KMS-11 (cell line): ENCODE results near the gene ZNF99.

Experiments used
- H2AFZ ChIP-seq: fragments of 200-600 bp; sonication (generic); 2 replicates; pipeline ENCODE4 v1.6.1; 2016; ENCODE audit warnings: antibody characterized with exemption, mixed run types, low read depth
- H3K27ac ChIP-seq: fragments of 200-600 bp; sonication (generic); 2 replicates; pipeline ENCODE4 v1.6.1; 2016; ENCODE audit warnings: mild to moderate bottlenecking, mixed run types
- H3K27me3 ChIP-seq: fragments of 200-600 bp; sonication (generic); 2 replicates; pipeline ENCODE4 v1.6.1; 2017; ENCODE audit warnings: mild to moderate bottlenecking, low read depth, mixed run types, moderate library complexity; ENCODE audit not compliant: insufficient read depth
- H3K36me3 ChIP-seq: fragments of 200-600 bp; sonication (generic); 2 replicates; pipeline ENCODE4 v1.6.1; 2017; ENCODE audit warnings: mild to moderate bottlenecking, mixed run types; ENCODE audit not compliant: insufficient read depth
- H3K4me1 ChIP-seq: fragments of 200-600 bp; sonication (generic); 2 replicates; pipeline ENCODE4 v1.6.1; 2016; ENCODE audit warnings: mild to moderate bottlenecking, low read depth, mixed run types; ENCODE audit not compliant: poor library complexity, severe bottlenecking
- H3K4me2 ChIP-seq: fragments of 200-600 bp; sonication (generic); 2 replicates; pipeline ENCODE4 v1.7.0; 2016; ENCODE audit warnings: mild to moderate bottlenecking, mixed run types
- H3K4me3 ChIP-seq: fragments of 200-600 bp; sonication (generic); IDR thresholded peaks from 2 replicates; pipeline ENCODE4 v1.6.1; 2017; ENCODE audit warnings: low read depth, low read length, mixed read lengths; ENCODE audit not compliant: insufficient read depth
- H3K79me2 ChIP-seq: fragments of 200-600 bp; sonication (generic); 2 replicates; pipeline ENCODE4 v1.6.1; 2016; ENCODE audit warnings: low read depth, mixed run types; ENCODE audit not compliant: insufficient read depth
- H3K9ac ChIP-seq: fragments of 200-600 bp; sonication (generic); 2 replicates; pipeline ENCODE4 v1.6.1; 2016; ENCODE audit warnings: mild to moderate bottlenecking, mixed run types
- H4K20me1 ChIP-seq: fragments of 200-600 bp; sonication (generic); 2 replicates; pipeline ENCODE4 v1.6.1; 2016; ENCODE audit warnings: mild to moderate bottlenecking, mixed run types; ENCODE audit not compliant: insufficient read depth
- CTCF ChIP-seq: fragments of 200-600 bp; sonication (generic); conservative IDR thresholded peaks from 2 replicates; pipeline ENCODE4 v1.6.1; 2017; ENCODE audit warnings: low read depth, mild to moderate bottlenecking, antibody characterized with exemption, low read length, moderate library complexity, mixed read lengths

Gene ZNF99

DNA sequence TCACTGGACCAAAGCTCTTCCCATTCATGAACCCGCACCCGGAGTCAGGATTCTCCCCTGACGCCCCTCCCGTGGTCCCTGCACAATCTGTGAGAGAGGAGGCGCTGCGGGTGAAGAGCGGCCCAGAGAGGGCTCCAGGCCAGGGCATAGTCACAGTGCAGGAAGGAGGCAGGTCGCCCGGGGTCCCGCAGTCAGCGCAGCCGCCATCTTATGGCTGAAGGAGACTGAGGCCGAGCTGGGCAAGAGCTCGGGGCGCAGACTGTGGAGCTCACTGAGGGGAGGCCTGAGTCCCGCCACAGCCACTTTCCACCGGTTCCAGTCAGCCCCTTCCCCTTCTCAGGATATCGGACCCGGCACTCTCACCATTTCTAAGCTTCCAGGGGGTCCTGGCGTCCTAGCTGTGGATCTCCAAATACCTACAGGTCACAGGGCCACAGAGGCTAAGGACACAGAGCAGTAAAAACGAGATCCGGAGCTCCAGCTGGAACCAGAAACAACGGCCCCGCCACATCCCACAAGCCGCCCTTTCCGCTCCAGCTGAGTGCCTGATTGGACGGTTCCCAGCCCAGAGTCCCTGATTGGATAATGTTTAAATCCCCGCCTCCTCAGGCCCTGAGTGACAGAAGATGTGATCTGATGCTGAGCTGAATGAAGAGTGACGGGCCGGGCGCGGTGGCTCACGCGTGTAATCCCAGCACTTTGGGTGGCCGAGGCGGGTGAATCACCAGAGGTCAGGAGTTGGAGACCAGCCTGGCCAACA lies at the start of gene ZNF99:
Gene ZNF99 (minus strand): TSS at position 501 of the 760 bp plus-strand sequence. CDS start 135 bp downstream, at position 366.
- Histone ChIP-seq H3K9ac (no peak within 1 kb of the TSS), H3K27me3 (no peaks in the 10 kb centered on the region), H3K4me1 (no peaks in the 10 kb centered on the region), H3K4me2 (no peak within 1 kb of the TSS), H3K27ac (no peak within 1 kb of the TSS), H3K79me2 (no peaks in the 10 kb centered on the region), H3K36me3 (no peaks in the 10 kb centered on the region), H3K4me3 (no peak within 1 kb of the TSS), H2AFZ (no peak within 1 kb of the TSS), H4K20me1 (no peaks in the 10 kb centered on the region)
- no peak for TF ChIP-seq CTCF

DNA sequence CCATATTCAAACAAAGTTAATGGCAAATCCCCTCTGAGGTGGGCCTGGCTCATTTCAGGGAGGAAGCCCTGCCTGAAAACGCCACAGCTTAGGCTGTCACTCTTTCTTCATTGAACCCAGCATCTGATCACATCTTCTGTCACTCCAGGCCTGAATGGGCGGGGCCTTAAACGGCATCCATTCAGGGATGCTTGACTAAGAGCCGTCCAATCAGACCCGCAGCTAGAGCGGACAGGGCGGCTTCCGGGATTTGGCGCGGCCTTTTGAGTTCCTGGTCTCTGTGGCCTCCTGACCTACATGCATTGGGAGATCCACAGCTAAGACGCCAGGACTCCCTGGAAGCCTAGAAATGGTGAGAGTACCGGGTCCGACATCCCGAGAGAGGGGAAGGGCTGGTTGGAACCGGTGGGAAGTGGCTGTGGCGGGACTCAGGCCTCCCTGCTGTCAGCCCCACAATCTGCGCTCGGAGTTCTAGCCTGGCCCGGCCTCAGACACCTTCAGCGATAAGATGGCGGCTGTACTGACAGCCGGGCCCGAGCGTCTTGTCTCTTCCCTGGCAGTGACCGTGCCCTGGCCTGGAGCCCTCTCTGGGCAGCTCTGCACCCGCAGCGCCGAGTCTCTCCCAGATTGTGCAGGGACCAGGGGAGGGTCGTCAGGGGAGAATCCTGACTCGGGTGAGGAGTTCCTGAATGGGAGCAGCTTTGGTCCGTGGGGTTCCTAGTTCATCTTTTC lies 48.2 kb upstream of the ZNF99 start, which contains the start of gene ZNF723:
Gene ZNF723 (plus strand): TSS at position 261 of the 732 bp plus-strand sequence. CDS start 89 bp downstream, at position 350.
- H3K4me3 ChIP-seq: no peak within 1 kb of the TSS
- no peak within 1 kb of the TSS for H3K27ac ChIP-seq
- no peaks in the 10 kb centered on the region for H3K27me3 ChIP-seq
- TF ChIP-seq CTCF: no peak
- no peak within 1 kb of the TSS for H3K4me2 ChIP-seq
- no peak within 1 kb of the TSS for H2AFZ ChIP-seq
- H3K4me1 ChIP-seq: no peaks in the 10 kb centered on the region
- H3K36me3 ChIP-seq: no peaks in the 10 kb centered on the region
- no peaks in the 10 kb centered on the region for H4K20me1 ChIP-seq
- no peak within 1 kb of the TSS for H3K9ac ChIP-seq
- no peaks in the 10 kb centered on the region for H3K79me2 ChIP-seq

- H3K4me1 ChIP-seq: no peaks in the 10 kb centered on the region
- no peak overlapping the region for H2AFZ ChIP-seq
- H3K79me2 ChIP-seq: no peaks in the 10 kb centered on the region
- no peaks in the 10 kb centered on the region for H4K20me1 ChIP-seq
- no peaks in the 10 kb centered on the region for H3K27me3 ChIP-seq
- no peak for TF ChIP-seq CTCF
- H3K9ac ChIP-seq: no peak overlapping the region
- no peak overlapping the region for H3K4me3 ChIP-seq
- no peaks in the 10 kb centered on the region for H3K36me3 ChIP-seq
- H3K4me2 ChIP-seq: no peak overlapping the region
- H3K27ac ChIP-seq: no peak overlapping the region
Observed at GRCh38 chr19:22831211-22831610, 47.3 kb upstream of the ZNF99 start.

GRCh38 chr19:22814124-22814523 lies 30.2 kb upstream of the ZNF99 start:
- H3K36me3 ChIP-seq: no peaks in the 10 kb centered on the region
- H3K27me3 ChIP-seq: no peaks in the 10 kb centered on the region
- H3K79me2 ChIP-seq: no peaks in the 10 kb centered on the region
- no peak overlapping the region for H3K27ac ChIP-seq
- H2AFZ ChIP-seq: no peak overlapping the region
- no peak for TF ChIP-seq CTCF
- H3K4me2 ChIP-seq: no peak overlapping the region
- H3K4me1 ChIP-seq: no peaks in the 10 kb centered on the region
- no peak overlapping the region for H3K4me3 ChIP-seq
- H3K9ac ChIP-seq: no peak overlapping the region
- H4K20me1 ChIP-seq: no peaks in the 10 kb centered on the region
